Uterus (tissue), 2 donors: ENCODE measurements around the gene AADAT.

Experiments
- CTCF ChIP-seq, 4 experiments: fragments of 200-600 bp in 2 of 4; fragments of 450-650 bp in 2 of 4; sonication (generic) in 2 of 4; IDR thresholded peaks; one replicate each; pipeline ENCODE4 v1.5.1; 2016 to 2019; ENCODE audit warnings: antibody characterized with exemption in 4 of 4, mild to moderate bottlenecking in 2 of 4, moderate library complexity in 1 of 4
- POLR2A ChIP-seq, 2 donors: fragments of 450-650 bp; IDR thresholded peaks; one replicate each; pipeline ENCODE4 v1.6.1; 2016; ENCODE audit warnings: antibody characterized with exemption in 2 of 2, mild to moderate bottlenecking in 1 of 2, moderate library complexity in 1 of 2

- no peak for TF ChIP-seq POLR2A (IDR thresholded peaks at IDR 0.05)
- TF ChIP-seq CTCF (IDR thresholded peaks at IDR 0.05), result no peak
Observed at GRCh38 chr4:170106900-170107299, 17.1 kb upstream of the AADAT start.
